ENCODE results near the gene KLHDC7B. TPM values are rescaled to one million over a fixed set of nuclear protein-coding genes. Genes with fewer than 3 reads are reported as not detected.

Gene KLHDC7B
- total and polyA plus RNA-seq, 2 of the 13 experiments (the other 11 are each of a cell fraction or from before 2014, with no cell fraction given): 0.11 TPM; not detected in 1

DNA sequence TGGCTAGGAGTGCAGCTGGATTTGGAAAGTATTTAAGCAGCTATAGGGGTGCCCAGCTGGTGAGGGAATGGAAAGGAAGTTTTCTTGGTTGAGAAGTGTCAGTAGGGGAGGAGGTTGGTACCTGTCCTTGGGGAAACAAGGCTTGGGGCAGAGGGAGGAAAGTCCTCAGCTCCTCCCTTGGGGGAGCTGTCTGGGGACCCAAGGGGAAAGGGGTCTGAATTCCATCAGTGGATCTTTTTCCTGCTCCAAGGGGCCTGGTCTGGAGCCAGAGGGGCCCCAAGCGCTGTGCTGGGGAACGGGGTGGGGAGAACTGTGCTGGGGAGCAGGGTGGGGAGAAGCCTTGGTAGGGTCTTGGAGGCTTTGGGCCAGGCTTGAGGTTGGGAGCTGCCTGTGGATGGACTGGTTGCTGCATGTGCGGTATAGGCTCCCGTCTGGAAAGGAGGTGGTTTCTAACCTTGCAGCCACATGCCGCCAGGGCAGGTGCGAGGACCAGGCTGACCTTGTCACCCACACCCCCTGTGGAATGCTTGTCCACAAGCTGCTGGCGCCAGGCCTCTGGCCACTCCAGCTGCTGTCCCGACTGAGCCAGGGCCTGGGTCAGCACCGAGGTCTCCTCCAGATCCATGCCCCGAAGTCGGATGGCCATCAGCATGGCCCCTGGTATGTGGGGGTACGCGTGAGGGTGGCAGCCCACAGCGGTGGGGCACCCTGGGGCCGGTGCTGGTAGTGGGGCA, 16.9 kb upstream of the KLHDC7B start (continued):
- TF ChIP-seq, protein P1, sequence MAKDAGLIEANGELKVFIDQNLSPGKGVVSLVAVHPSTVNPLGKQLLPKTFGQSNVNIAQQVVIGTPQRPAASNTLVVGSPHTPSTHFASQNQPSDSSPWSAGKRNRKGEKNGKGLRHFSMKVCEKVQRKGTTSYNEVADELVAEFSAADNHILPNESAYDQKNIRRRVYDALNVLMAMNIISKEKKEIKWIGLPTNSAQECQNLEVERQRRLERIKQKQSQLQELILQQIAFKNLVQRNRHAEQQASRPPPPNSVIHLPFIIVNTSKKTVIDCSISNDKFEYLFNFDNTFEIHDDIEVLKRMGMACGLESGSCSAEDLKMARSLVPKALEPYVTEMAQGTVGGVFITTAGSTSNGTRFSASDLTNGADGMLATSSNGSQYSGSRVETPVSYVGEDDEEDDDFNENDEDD (CRISPR knock-in tag; IDR thresholded peaks at IDR 0.05; ENCODE audit: borderline replicate concordance): peak; percentile 88; the same call in 1 of the 2 replicates
- no peak for TF ChIP-seq PPARG (CRISPR knock-in tag; conservative IDR thresholded peaks at IDR 0.05)
- TF ChIP-seq BORCS8-MEF2B (CRISPR knock-in tag; IDR thresholded peaks at IDR 0.05): no peak
- TF ChIP-seq PCBP2 (optimal IDR thresholded peaks at IDR 0.05; ENCODE audit: low read depth, low read length, poor library complexity, severe bottlenecking): no peak
- TF ChIP-seq ZNF749 (CRISPR knock-in tag; IDR thresholded peaks at IDR 0.05; ENCODE audit: borderline replicate concordance): no peak
- TF ChIP-seq HES4 (CRISPR knock-in tag; IDR thresholded peaks at IDR 0.05; ENCODE audit: borderline replicate concordance): no peak
- TF ChIP-seq ZFP1 (CRISPR knock-in tag; IDR thresholded peaks at IDR 0.05): no peak
- no peak; the same call in 1 of the 2 replicates for TF ChIP-seq ZNF816 (CRISPR knock-in tag; IDR thresholded peaks at IDR 0.05; ENCODE audit: borderline replicate concordance)
- no peak for TF ChIP-seq ZNF3 (CRISPR knock-in tag; IDR thresholded peaks at IDR 0.05)
- TF ChIP-seq, protein P2, sequence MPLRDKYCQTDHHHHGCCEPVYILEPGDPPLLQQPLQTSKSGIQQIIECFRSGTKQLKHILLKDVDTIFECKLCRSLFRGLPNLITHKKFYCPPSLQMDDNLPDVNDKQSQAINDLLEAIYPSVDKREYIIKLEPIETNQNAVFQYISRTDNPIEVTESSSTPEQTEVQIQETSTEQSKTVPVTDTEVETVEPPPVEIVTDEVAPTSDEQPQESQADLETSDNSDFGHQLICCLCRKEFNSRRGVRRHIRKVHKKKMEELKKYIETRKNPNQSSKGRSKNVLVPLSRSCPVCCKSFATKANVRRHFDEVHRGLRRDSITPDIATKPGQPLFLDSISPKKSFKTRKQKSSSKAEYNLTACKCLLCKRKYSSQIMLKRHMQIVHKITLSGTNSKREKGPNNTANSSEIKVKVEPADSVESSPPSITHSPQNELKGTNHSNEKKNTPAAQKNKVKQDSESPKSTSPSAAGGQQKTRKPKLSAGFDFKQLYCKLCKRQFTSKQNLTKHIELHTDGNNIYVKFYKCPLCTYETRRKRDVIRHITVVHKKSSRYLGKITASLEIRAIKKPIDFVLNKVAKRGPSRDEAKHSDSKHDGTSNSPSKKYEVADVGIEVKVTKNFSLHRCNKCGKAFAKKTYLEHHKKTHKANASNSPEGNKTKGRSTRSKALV (CRISPR knock-in tag; IDR thresholded peaks at IDR 0.05): no peak
- TF ChIP-seq ZNF773 (CRISPR knock-in tag; IDR thresholded peaks at IDR 0.05; ENCODE audit: borderline replicate concordance): 0 out of 2 replicates have a peak, but pooled peaks have one; percentile 15
- TF ChIP-seq ZNF230 (CRISPR knock-in tag; IDR thresholded peaks at IDR 0.05): no peak
- no peak for TF ChIP-seq ZNF577 (CRISPR knock-in tag; IDR thresholded peaks at IDR 0.05; ENCODE audit: borderline replicate concordance, low read depth)
- TF ChIP-seq RBM39 (IDR thresholded peaks at IDR 0.05; ENCODE audit: low read depth, low read length, poor library complexity, severe bottlenecking): no peak
- peak; percentile 59; the same call in 1 of the 2 replicates for TF ChIP-seq RFXAP (CRISPR knock-in tag; IDR thresholded peaks at IDR 0.05; ENCODE audit: borderline replicate concordance)
- TF ChIP-seq RAD21 (CRISPR knock-in tag; IDR thresholded peaks at IDR 0.05): no peak
- TF ChIP-seq NONO (IDR thresholded peaks at IDR 0.05): no peak
- TF ChIP-seq NONO (CRISPR knock-in tag; conservative IDR thresholded peaks at IDR 0.05): no peak
- no peak for TF ChIP-seq SETDB1 (CRISPR knock-in tag; IDR thresholded peaks at IDR 0.05; ENCODE audit: borderline replicate concordance)
- no peak for TF ChIP-seq SP140L (CRISPR knock-in tag; IDR thresholded peaks at IDR 0.05; ENCODE audit: borderline replicate concordance)
- TF ChIP-seq ZNF382 (CRISPR knock-in tag; IDR thresholded peaks at IDR 0.05; ENCODE audit: borderline replicate concordance): no peak
- no peak for TF ChIP-seq SOX6 (IDR thresholded peaks at IDR 0.05)
- TF ChIP-seq SOX6 (CRISPR knock-in tag; IDR thresholded peaks at IDR 0.05): no peak
- TF ChIP-seq ZNF432 (CRISPR knock-in tag; IDR thresholded peaks at IDR 0.05; ENCODE audit: borderline replicate concordance): no peak
- no peak for TF ChIP-seq HNRNPUL1 (IDR thresholded peaks at IDR 0.05; ENCODE audit: low read depth, low read length)
- TF ChIP-seq, protein P3, sequence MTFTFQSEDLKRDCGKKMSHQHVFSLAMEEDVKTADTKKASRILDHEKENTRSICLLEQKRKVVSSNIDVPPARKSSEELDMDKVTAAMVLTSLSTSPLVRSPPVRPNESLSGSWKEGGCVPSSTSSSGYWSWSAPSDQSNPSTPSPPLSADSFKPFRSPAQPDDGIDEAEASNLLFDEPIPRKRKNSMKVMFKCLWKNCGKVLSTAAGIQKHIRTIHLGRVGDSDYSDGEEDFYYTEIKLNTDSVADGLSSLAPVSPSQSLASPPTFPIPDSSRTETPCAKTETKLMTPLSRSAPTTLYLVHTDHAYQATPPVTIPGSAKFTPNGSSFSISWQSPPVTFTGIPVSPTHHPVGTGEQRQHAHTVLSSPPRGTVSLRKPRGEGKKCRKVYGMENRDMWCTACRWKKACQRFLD (CRISPR knock-in tag; IDR thresholded peaks at IDR 0.05; ENCODE audit: borderline replicate concordance): no peak
- TF ChIP-seq AGO1 (IDR thresholded peaks at IDR 0.05; ENCODE audit: low read depth, low read length, poor library complexity, severe bottlenecking): peak; percentile 96
